ENCODE data around the gene JARID2.

JARID2 gene

DNA sequence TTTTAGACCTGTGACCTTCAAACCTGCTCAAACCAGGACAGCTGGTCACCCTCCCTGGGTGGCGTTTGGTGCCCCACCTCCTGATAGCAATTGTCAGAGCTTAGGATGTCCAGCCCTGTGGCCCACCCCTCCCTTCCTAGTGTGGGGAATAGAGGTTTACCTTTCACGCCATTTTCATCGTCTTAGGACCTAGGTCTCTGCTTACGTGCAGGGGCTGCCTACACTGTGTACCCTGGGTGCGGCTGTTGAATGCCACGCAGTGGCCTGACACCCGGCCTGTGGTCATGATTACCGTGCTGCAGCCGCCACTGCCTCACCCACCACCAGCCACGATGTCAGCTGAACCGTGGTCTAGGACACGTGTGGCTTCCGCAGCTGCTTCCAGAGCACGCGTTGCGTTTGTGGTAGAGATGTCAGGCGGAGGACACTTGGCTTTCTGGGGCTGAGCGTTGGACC lies 259.6 kb downstream of the JARID2 start:
- no peak for TF ChIP-seq MYC (IDR thresholded peaks at IDR 0.05; ENCODE audit: low read depth, low read length)
- TF ChIP-seq, protein P1, sequence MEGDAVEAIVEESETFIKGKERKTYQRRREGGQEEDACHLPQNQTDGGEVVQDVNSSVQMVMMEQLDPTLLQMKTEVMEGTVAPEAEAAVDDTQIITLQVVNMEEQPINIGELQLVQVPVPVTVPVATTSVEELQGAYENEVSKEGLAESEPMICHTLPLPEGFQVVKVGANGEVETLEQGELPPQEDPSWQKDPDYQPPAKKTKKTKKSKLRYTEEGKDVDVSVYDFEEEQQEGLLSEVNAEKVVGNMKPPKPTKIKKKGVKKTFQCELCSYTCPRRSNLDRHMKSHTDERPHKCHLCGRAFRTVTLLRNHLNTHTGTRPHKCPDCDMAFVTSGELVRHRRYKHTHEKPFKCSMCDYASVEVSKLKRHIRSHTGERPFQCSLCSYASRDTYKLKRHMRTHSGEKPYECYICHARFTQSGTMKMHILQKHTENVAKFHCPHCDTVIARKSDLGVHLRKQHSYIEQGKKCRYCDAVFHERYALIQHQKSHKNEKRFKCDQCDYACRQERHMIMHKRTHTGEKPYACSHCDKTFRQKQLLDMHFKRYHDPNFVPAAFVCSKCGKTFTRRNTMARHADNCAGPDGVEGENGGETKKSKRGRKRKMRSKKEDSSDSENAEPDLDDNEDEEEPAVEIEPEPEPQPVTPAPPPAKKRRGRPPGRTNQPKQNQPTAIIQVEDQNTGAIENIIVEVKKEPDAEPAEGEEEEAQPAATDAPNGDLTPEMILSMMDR (IDR thresholded peaks at IDR 0.05; ENCODE audit: low read depth, low read length): no peak
- TF ChIP-seq, protein P2, sequence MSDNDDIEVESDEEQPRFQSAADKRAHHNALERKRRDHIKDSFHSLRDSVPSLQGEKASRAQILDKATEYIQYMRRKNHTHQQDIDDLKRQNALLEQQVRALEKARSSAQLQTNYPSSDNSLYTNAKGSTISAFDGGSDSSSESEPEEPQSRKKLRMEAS (IDR thresholded peaks at IDR 0.05; ENCODE audit: low read depth, low read length): no peak
- no peak for TF ChIP-seq POLR2A (IDR thresholded peaks at IDR 0.05; ENCODE audit: extremely low read depth, insufficient read length)
- no peak for DNase-seq (ENCODE audit: low read depth)
- no peak overlapping the region for H3K4me3 ChIP-seq (ENCODE audit: low read depth, low read length)

DNA sequence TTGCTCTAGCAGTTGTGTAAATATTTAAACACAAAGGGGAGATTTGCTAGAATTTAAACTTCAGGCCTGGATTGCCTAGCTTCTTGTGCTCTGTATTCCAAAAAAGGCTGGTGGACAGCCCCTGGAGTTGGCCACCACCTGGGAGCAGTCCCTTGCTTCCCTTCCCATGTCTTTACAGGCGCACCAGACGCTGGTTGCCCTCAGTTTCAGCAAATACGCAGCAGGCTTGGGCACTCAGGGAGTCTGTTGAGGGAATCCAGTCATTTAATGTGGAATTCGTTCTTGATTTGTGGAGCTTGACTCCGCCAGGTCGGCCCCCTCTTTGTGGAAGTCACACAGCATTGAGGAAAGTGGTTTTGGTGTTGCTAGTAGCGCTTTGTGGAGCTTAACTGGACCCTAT lies 260.2 kb downstream of the JARID2 start:
- H3K4me3 ChIP-seq (ENCODE audit: low read depth, low read length): no peak overlapping the region
- TF ChIP-seq POLR2A (IDR thresholded peaks at IDR 0.05; ENCODE audit: extremely low read depth, insufficient read length) (no peak), MYC (IDR thresholded peaks at IDR 0.05; ENCODE audit: low read depth, low read length) (no peak)
- TF ChIP-seq, protein P1 (IDR thresholded peaks at IDR 0.05; ENCODE audit: low read depth, low read length): no peak
- TF ChIP-seq, protein P2 (IDR thresholded peaks at IDR 0.05; ENCODE audit: low read depth, low read length): no peak
- no peak for DNase-seq (ENCODE audit: low read depth)

DNA sequence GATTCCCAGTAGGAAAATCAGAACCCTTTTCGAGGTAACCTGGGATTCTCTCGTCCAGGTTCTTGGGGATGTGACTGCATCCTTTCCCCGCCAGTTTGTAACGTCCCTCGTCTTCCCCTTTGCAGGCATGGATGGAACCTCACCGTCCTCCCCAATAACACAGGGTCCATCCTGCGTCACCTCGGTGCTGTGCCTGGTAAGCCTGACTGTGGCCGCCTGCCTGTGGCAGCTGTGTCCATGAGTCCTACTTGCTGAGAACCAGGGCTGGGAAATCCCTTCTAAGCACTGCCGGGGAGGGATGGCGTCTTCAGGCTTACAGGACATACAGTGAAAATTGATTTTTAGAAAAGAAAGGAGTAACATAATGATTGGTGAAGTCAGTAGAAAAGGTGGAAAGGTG lies 261.4 kb downstream of the JARID2 start:
- no peak overlapping the region for H3K4me3 ChIP-seq (ENCODE audit: low read depth, low read length)
- TF ChIP-seq, protein P2 (IDR thresholded peaks at IDR 0.05; ENCODE audit: low read depth, low read length): no peak
- TF ChIP-seq POLR2A (IDR thresholded peaks at IDR 0.05; ENCODE audit: extremely low read depth, insufficient read length): no peak
- no peak for TF ChIP-seq MYC (IDR thresholded peaks at IDR 0.05; ENCODE audit: low read depth, low read length)
- TF ChIP-seq, protein P1 (IDR thresholded peaks at IDR 0.05; ENCODE audit: low read depth, low read length): no peak
- no peak for DNase-seq (ENCODE audit: low read depth)

DNA sequence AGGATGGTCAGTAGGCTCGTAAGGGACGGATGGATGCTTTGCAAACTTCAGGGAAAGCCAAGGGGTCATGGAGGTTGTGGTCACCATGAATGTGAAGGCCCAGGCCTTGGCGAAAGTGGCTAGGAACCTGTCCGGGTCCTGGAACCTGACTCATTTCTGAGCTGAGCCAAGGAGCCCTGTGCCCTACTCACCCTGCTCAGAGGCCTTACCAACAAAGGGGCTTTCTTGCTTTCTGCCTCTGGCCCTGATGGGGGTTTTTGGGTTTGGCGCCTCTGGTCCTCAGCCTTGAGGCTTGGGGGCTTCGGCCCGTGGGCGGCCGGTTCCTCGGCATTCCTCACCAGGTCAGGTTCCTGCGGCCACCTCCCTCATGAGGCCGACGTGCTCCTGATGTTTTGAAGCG lies 261.9 kb downstream of the JARID2 start:
- DNase-seq (ENCODE audit: low read depth): no peak
- no peak for TF ChIP-seq POLR2A (IDR thresholded peaks at IDR 0.05; ENCODE audit: extremely low read depth, insufficient read length)
- TF ChIP-seq, protein P1 (IDR thresholded peaks at IDR 0.05; ENCODE audit: low read depth, low read length): no peak
- no peak for TF ChIP-seq MYC (IDR thresholded peaks at IDR 0.05; ENCODE audit: low read depth, low read length)
- TF ChIP-seq, protein P2 (IDR thresholded peaks at IDR 0.05; ENCODE audit: low read depth, low read length): no peak
- H3K4me3 ChIP-seq (ENCODE audit: low read depth, low read length): no peak overlapping the region

DNA sequence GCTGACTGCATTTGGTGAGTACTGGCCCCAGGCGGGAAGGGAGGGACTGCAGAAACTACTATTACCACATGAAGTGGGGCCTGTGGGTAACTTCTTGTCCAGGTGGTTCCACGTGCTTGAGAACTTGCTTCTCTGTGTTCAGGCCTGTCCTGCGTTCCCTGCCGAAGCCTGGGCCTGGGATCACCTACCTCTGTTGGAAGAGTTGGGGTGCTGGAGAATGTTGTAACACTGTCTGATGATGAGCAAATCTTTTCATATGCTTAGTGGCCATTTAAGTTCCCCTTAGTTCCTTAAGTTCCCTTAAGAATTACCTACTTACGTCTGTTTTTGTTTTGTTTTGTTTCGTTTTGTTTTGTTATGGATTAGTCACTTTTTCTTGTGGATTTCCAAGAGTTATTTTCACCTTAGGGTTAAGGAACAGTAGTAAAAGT lies 262.6 kb downstream of the JARID2 start:
- H3K4me3 ChIP-seq (ENCODE audit: low read depth, low read length): no peak overlapping the region
- TF ChIP-seq, protein P2 (IDR thresholded peaks at IDR 0.05; ENCODE audit: low read depth, low read length): no peak
- TF ChIP-seq POLR2A (IDR thresholded peaks at IDR 0.05; ENCODE audit: extremely low read depth, insufficient read length) (no peak), MYC (IDR thresholded peaks at IDR 0.05; ENCODE audit: low read depth, low read length) (no peak)
- TF ChIP-seq, protein P1 (IDR thresholded peaks at IDR 0.05; ENCODE audit: low read depth, low read length): no peak
- DNase-seq (ENCODE audit: low read depth): no peak

Data from NB4 (cell line).